Astrocyte (in vitro differentiated cells and primary cell): ENCODE results near the gene TRPM4. TPM values are rescaled to one million over a fixed set of nuclear protein-coding genes. Genes with fewer than 3 reads are reported as not detected.

Source experiments
- DNase-seq: peaks from one replicate; pipeline ENCODE4 v3.0.0-alpha.2; 2010; ENCODE audit warnings: low read depth
- FAIRE-seq: peaks from 2 replicates; lab custom pipeline; 2011; peaks lifted over from hg19 to GRCh38; lab: Jason Lieb, UNC
- H2AFZ ChIP-seq: 2 replicates; pipeline ENCODE4 v1.6.0; 2012; ENCODE audit warnings: low read depth, low read length, inconsistent platforms
- H3K27ac ChIP-seq: 2 replicates; pipeline ENCODE4 v1.5.1; 2011; ENCODE audit warnings: low read depth, low read length, inconsistent platforms
- H3K27me3 ChIP-seq: 2 replicates; pipeline ENCODE4 v1.6.0; 2011; ENCODE audit warnings: low read length, inconsistent platforms; ENCODE audit not compliant: insufficient read depth
- H3K36me3 ChIP-seq: 2 replicates; pipeline ENCODE4 v1.5.1; 2011; ENCODE audit warnings: low read length, inconsistent platforms; ENCODE audit not compliant: insufficient read depth
- H3K4me1 ChIP-seq: 2 replicates; pipeline ENCODE4 v1.5.1; 2011; ENCODE audit warnings: low read length, inconsistent platforms; ENCODE audit not compliant: insufficient read depth
- H3K4me2 ChIP-seq: 2 replicates; pipeline ENCODE4 v1.6.0; 2012; ENCODE audit warnings: low read length, inconsistent platforms
- H3K4me3 ChIP-seq: 2 replicates; pipeline ENCODE4 v1.5.1; 2011; ENCODE audit warnings: low read depth, mild to moderate bottlenecking, low read length, inconsistent platforms; ENCODE audit not compliant: insufficient read depth
- H3K79me2 ChIP-seq: 2 replicates; pipeline ENCODE4 v1.6.0; 2012; ENCODE audit warnings: mild to moderate bottlenecking, low read length, inconsistent platforms; ENCODE audit not compliant: insufficient read depth
- H3K9ac ChIP-seq: 2 replicates; pipeline ENCODE4 v1.6.0; 2012; ENCODE audit warnings: mild to moderate bottlenecking, low read length, inconsistent platforms
- H3K9me3 ChIP-seq: 2 replicates; pipeline ENCODE4 v1.5.1; 2012; ENCODE audit warnings: low read depth, mild to moderate bottlenecking, low read length, inconsistent platforms; ENCODE audit not compliant: insufficient read depth
- H4K20me1 ChIP-seq: 2 replicates; pipeline ENCODE4 v1.6.0; 2012; ENCODE audit warnings: low read length, inconsistent platforms; ENCODE audit not compliant: insufficient read depth
- H3K27ac Mint-ChIP-seq: one replicate; pipeline ENCODE4 v1.8.0; 2021; ENCODE audit warnings: mild to moderate bottlenecking, mixed read lengths; ENCODE audit not compliant: unreplicated experiment
- H3K27me3 Mint-ChIP-seq: one replicate; pipeline ENCODE4 v1.8.0; 2021; ENCODE audit warnings: low read depth, mixed read lengths; ENCODE audit not compliant: unreplicated experiment
- H3K36me3 Mint-ChIP-seq: one replicate; pipeline ENCODE4 v1.8.0; 2021; ENCODE audit warnings: low read depth, mixed read lengths; ENCODE audit not compliant: unreplicated experiment
- H3K4me1 Mint-ChIP-seq: one replicate; pipeline ENCODE4 v1.8.0; 2021; ENCODE audit warnings: low read depth, mixed read lengths; ENCODE audit not compliant: unreplicated experiment
- H3K4me3 Mint-ChIP-seq: one replicate; pipeline ENCODE4 v1.8.0; 2021; ENCODE audit warnings: mild to moderate bottlenecking, moderate library complexity, mixed read lengths; ENCODE audit not compliant: unreplicated experiment
- H3K9me3 Mint-ChIP-seq: one replicate; pipeline ENCODE4 v1.8.0; 2021; ENCODE audit warnings: mild to moderate bottlenecking, mixed read lengths; ENCODE audit not compliant: unreplicated experiment
- CTCF ChIP-seq: IDR thresholded peaks from 2 replicates; pipeline ENCODE4 v1.5.1; 2011; ENCODE audit warnings: low read depth, mild to moderate bottlenecking, inconsistent platforms, low read length, moderate library complexity; ENCODE audit not compliant: insufficient read depth
- EZH2 ChIP-seq: IDR thresholded peaks from 2 replicates; pipeline ENCODE4 v1.6.1; 2012; ENCODE audit warnings: mild to moderate bottlenecking, low read length, inconsistent platforms; ENCODE audit not compliant: insufficient read depth
- total RNA-seq: library from RNA; stranded (reverse); gene quantifications from 2 replicates; pipeline ENCODE4 v1.2.1, GENCODE V29; 2021

The TRPM4 gene
- total RNA-seq, 1 donor from 2014 or later, result 26.3 TPM

- Histone ChIP-seq H3K79me2 (no peaks in the 10 kb centered on the region), H3K27ac (no peak overlapping the region), H3K4me3 (peak overlapping the region; percentile 72), H3K9me3 (no peaks in the 10 kb centered on the region), H3K4me2 (peak overlapping the region; percentile 94), H3K9ac (peak overlapping the region; percentile 83), H3K4me1 (peaks cover 18% of the 10 kb centered on the region), H3K27me3 (peaks cover 6% of the 10 kb centered on the region), H4K20me1 (peaks cover 28% of the 10 kb centered on the region), H3K36me3 (no peaks in the 10 kb centered on the region), H2AFZ (peak overlapping the region; percentile 87)
- Mint-ChIP-seq H3K4me1 (peaks cover 10% of the 10 kb centered on the region), H3K27ac (peak overlapping the region; percentile 77), H3K9me3 (peaks cover 2% of the 10 kb centered on the region), H3K27me3 (peaks cover 11% of the 10 kb centered on the region), H3K4me3 (peak overlapping the region; percentile 87), H3K36me3 (peaks cover 9% of the 10 kb centered on the region)
- TF ChIP-seq CTCF, result no peak
- no peak for DNase-seq
- no peak for FAIRE-seq
Observed at GRCh38 chr19:49117677-49118564, 39.7 kb upstream of the TRPM4 start.

- H3K27me3 ChIP-seq, result peaks cover 8% of the 10 kb centered on the region
- H4K20me1 ChIP-seq, result peaks cover 23% of the 10 kb centered on the region
- H3K4me3 ChIP-seq, result peak within 1 kb of the TSS; percentile 72
- H3K9ac ChIP-seq, result peak within 1 kb of the TSS; percentile 83
- H3K27ac Mint-ChIP-seq, result peak within 1 kb of the TSS; percentile 77
- peak within 1 kb of the TSS; percentile 87 for H2AFZ ChIP-seq
- no peaks in the 10 kb centered on the region for H3K36me3 ChIP-seq
- H3K9me3 Mint-ChIP-seq, result no peaks in the 10 kb centered on the region
- H3K36me3 Mint-ChIP-seq, result peaks cover 7% of the 10 kb centered on the region
- H3K27me3 Mint-ChIP-seq, result peaks cover 16% of the 10 kb centered on the region
- H3K79me2 ChIP-seq, result no peaks in the 10 kb centered on the region
- H3K9me3 ChIP-seq, result no peaks in the 10 kb centered on the region
- peak within 1 kb of the TSS; percentile 87 for H3K4me3 Mint-ChIP-seq
- DNase-seq (peak; percentile 75), FAIRE-seq (no peak)
- H3K27ac ChIP-seq, result peak within 1 kb of the TSS; percentile 77
- H3K4me2 ChIP-seq, result peak within 1 kb of the TSS; percentile 94
- peaks cover 15% of the 10 kb centered on the region for H3K4me1 ChIP-seq
- TF ChIP-seq CTCF (no peak), EZH2 (no peak)
- H3K4me1 Mint-ChIP-seq, result peaks cover 8% of the 10 kb centered on the region
Observed at GRCh38 chr19:49118565-49119410, 38.8 kb upstream of the TRPM4 start, which contains the start of gene C19orf73. C19orf73 (minus strand) TSS chr19:49119143; CDS start chr19:49119022, 121 bp downstream.
